Cardiac ventricle fibroblast (primary cell): ENCODE measurements around the gene ARHGEF6. TPM values are rescaled to one million over a fixed set of nuclear protein-coding genes. Genes with fewer than 3 reads are reported as not detected.

Experiments used
- total RNA-seq: library from RNA; depleted of rRNA; stranded (reverse); fragments of >200 nt; gene quantifications from 2 replicates; pipeline ENCODE4 v1.2.3, GENCODE V29; 2015

The ARHGEF6 gene, protein sequence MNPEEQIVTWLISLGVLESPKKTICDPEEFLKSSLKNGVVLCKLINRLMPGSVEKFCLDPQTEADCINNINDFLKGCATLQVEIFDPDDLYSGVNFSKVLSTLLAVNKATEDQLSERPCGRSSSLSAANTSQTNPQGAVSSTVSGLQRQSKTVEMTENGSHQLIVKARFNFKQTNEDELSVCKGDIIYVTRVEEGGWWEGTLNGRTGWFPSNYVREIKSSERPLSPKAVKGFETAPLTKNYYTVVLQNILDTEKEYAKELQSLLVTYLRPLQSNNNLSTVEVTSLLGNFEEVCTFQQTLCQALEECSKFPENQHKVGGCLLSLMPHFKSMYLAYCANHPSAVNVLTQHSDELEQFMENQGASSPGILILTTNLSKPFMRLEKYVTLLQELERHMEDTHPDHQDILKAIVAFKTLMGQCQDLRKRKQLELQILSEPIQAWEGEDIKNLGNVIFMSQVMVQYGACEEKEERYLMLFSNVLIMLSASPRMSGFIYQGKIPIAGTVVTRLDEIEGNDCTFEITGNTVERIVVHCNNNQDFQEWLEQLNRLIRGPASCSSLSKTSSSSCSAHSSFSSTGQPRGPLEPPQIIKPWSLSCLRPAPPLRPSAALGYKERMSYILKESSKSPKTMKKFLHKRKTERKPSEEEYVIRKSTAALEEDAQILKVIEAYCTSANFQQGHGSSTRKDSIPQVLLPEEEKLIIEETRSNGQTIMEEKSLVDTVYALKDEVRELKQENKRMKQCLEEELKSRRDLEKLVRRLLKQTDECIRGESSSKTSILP
- total RNA-seq, result 4.2 and 5.1 TPM in 2 replicates

DNA sequence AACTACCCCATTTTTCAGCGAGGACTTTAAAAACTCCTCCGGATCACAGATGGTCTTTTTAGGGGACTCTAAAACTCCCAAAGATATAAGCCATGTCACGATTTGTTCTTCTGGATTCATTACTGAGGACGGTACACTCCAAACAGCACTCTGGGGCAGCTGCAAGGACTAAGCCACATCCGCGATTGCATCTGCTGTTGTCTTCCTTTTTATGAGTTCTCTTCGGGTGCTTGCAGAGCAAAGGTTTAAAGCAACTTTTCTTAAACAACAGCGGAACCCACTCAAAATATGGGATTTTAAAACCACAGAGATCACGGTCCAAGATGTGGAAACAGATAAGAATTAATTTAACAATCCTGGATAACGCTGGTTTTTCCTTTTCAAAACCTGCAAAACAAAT, at the start of gene ARHGEF6:
TSS of gene ARHGEF6 (minus strand) at position 170 of the 400 bp plus-strand sequence. CDS start at position 120, 50 bp downstream.

DNA sequence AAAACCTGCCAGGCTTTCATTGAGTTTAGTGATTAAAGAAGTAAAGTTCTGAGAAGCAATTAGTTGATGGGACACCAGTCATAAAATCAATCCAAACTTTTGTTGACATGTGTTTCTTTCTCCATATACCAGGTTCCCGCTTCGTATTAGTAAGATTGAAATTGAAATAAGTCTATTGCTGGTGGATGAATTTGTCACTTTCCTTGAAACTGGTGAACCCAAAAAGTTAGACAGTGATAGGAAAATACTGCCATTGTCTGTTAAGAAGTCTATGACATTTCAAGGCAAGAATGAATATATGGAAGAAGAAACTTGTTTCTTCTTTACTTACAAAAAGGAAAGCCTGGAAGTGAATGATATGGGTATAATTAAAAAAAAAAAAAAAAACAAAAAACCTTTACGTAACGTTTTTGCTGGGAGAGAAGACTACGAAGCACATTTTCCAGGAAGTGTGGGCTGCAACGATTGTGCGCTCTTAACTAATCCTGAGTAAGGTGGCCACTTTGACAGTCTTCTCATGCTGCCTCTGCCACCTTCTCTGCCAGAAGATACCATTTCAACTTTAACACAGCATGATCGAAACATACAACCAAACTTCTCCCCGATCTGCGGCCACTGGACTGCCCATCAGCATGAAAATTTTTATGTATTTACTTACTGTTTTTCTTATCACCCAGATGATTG, 132.9 kb downstream of the ARHGEF6 start, which contains the start of gene CD40LG:
TSS of gene CD40LG (plus strand) at position 482 of the 684 bp plus-strand sequence. CDS start at position 573, 91 bp downstream.

Other genes with a start within 250 kb of the ARHGEF6 start
- gene VGLL1, start 248.7 kb downstream of the ARHGEF6 start, total RNA-seq, result not detected in 2 replicates
- gene CD40LG, start 132.8 kb downstream of the ARHGEF6 start, total RNA-seq, result not detected in 2 replicates
- 134 and 150 TPM in 2 replicates for gene RBMX, start 99.8 kb upstream of the ARHGEF6 start, total RNA-seq